HG03139 (cell line): Measurements from ENCODE around the gene VWA8.
"Not testable (repeated sequence)": the region's sequence is repeated elsewhere in the genome, so short reads cannot be mapped to it uniquely, and the experiment has no call there.

ENCODE experiments used
- ATAC-seq: cut with Tn5 transposase; IDR thresholded peaks from one replicate; pipeline ENCODE4 v1.9.1; 2021; ENCODE audit not compliant: unreplicated experiment

Gene VWA8

GRCh38 chr13:41928323-41928722, 32.6 kb downstream of the VWA8 start:
- no peak for ATAC-seq

GRCh38 chr13:41925014-41925413, 35.9 kb downstream of the VWA8 start:
- no peak for ATAC-seq

- ATAC-seq = not testable (repeated sequence)
Observed at GRCh38 chr13:41922894-41923293, 38.0 kb downstream of the VWA8 start.

- ATAC-seq = no peak
Observed at GRCh38 chr13:41919741-41920487, 41.0 kb downstream of the VWA8 start.

- no peak for ATAC-seq
Observed at GRCh38 chr13:41919031-41919740, 41.7 kb downstream of the VWA8 start.

GRCh38 chr13:41917641-41918040, 43.3 kb downstream of the VWA8 start:
- no peak for ATAC-seq

- peak; percentile 90 for ATAC-seq
Observed at GRCh38 chr13:41916173-41916954, 44.5 kb downstream of the VWA8 start.

- no peak for ATAC-seq
Observed at GRCh38 chr13:41915081-41915480, 45.8 kb downstream of the VWA8 start.

- ATAC-seq = no peak
Observed at GRCh38 chr13:41914552-41914951, 46.4 kb downstream of the VWA8 start.

GRCh38 chr13:41909506-41909905, 51.4 kb downstream of the VWA8 start:
- no peak for ATAC-seq

- ATAC-seq = peak; percentile 75
Observed at GRCh38 chr13:41905600-41906254, 55.2 kb downstream of the VWA8 start.

GRCh38 chr13:41900918-41901317, 60.0 kb downstream of the VWA8 start:
- ATAC-seq = no peak

GRCh38 chr13:41898411-41898810, 62.5 kb downstream of the VWA8 start:
- not testable (repeated sequence) for ATAC-seq

- no peak for ATAC-seq
Observed at GRCh38 chr13:41897126-41897525, 63.8 kb downstream of the VWA8 start.

GRCh38 chr13:41895478-41895877, 65.4 kb downstream of the VWA8 start:
- no peak for ATAC-seq

GRCh38 chr13:41891119-41891518, 69.8 kb downstream of the VWA8 start:
- no peak for ATAC-seq

GRCh38 chr13:41883147-41883546, 77.8 kb downstream of the VWA8 start:
- no peak for ATAC-seq

- not testable (repeated sequence) for ATAC-seq
Observed at GRCh38 chr13:41881890-41882289, 79.0 kb downstream of the VWA8 start.

GRCh38 chr13:41880966-41881365, 79.9 kb downstream of the VWA8 start:
- no peak for ATAC-seq

- no peak for ATAC-seq
Observed at GRCh38 chr13:41864658-41865057, 96.3 kb downstream of the VWA8 start.

- not testable (repeated sequence) for ATAC-seq
Observed at GRCh38 chr13:41862659-41863058, 98.2 kb downstream of the VWA8 start.
